ENCODE measurements around the gene KCNH3. TPM values are rescaled to one million over a fixed set of nuclear protein-coding genes. Genes with fewer than 3 reads are reported as not detected.

Gene KCNH3
- total RNA-seq, 2 experiments from 2014 or later = 8.0 to 9.1 TPM

DNA sequence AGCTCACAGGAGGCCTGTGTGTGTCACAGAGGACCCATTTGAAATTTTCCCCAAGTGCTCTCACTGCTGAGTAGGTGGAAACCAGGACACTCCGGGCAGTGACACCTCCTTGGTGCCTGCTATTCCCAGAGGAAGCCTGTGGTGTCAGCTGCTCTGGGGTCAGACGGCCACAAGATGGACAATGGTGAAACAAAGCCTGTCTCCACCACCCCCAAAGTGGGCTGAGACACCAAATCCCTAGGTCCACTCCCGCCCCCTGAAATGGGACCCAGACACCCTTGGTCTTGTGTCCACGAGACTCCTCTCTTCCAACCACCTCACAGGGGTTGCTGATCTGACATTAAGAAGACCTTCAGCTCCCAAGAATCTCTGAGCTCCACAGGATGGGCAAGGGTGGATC is 7.0 kb downstream of the KCNH3 start:
- H3K36me3 Mint-ChIP-seq (ENCODE audit: low read depth) = peaks cover 7% of the 10 kb centered on the region
- H3K4me1 Mint-ChIP-seq (ENCODE audit: low read depth) = peaks cover 27% of the 10 kb centered on the region
- H3K9me3 Mint-ChIP-seq = no peaks in the 10 kb centered on the region
- DNase-seq (no peak), ATAC-seq (no peak)
- intact Hi-C loops (cut with micrococcal nuclease) = no loop called here
- TF ChIP-seq, protein P1, sequence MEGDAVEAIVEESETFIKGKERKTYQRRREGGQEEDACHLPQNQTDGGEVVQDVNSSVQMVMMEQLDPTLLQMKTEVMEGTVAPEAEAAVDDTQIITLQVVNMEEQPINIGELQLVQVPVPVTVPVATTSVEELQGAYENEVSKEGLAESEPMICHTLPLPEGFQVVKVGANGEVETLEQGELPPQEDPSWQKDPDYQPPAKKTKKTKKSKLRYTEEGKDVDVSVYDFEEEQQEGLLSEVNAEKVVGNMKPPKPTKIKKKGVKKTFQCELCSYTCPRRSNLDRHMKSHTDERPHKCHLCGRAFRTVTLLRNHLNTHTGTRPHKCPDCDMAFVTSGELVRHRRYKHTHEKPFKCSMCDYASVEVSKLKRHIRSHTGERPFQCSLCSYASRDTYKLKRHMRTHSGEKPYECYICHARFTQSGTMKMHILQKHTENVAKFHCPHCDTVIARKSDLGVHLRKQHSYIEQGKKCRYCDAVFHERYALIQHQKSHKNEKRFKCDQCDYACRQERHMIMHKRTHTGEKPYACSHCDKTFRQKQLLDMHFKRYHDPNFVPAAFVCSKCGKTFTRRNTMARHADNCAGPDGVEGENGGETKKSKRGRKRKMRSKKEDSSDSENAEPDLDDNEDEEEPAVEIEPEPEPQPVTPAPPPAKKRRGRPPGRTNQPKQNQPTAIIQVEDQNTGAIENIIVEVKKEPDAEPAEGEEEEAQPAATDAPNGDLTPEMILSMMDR (IDR thresholded peaks at IDR 0.05) = no peak
- H3K27ac Mint-ChIP-seq = no peak overlapping the region
- H3K27me3 Mint-ChIP-seq = no peaks in the 10 kb centered on the region
- ChIA-PET POLR2A (interaction anchor here (0.7 to 2.3 kb wide), 2 partner anchors 14 to 31 kb away, joined by 3 to 6 read pairs; no protein-coding TSS in a partner anchor), CTCF (interaction anchor here (1.2 to 2.4 kb wide), 4 partner anchors 32 to 257 kb away, joined by 3 to 6 read pairs (median 5); no protein-coding TSS in a partner anchor)
- H3K4me3 Mint-ChIP-seq = no peak overlapping the region

DNA sequence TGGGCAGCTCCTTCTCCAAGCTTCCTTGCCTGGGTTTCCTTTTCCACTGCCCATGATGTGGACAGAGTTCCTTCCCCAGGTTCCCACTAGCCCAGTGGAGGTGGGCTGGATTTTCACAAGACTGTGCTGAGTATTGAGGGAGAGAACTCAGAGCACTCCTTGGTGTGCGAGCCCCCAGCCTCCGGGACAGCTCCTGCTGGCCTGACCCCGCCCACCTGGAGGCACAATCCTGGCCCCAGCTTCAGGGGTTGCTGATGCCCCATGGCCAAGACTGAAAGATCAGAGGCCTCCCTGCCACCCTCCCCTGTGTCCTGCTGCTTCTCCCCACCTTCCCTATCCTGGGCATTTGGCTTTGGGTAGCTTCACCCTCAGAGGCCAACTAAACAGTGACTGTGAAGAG is 7.7 kb downstream of the KCNH3 start:
- ChIA-PET POLR2A (interaction anchor here (0.7 to 2.3 kb wide), 3 partner anchors 13 to 32 kb away, joined by 3 to 6 read pairs (median 3); no protein-coding TSS in a partner anchor), CTCF (interaction anchor here (1.2 to 2.4 kb wide), 5 partner anchors 21 to 257 kb away, joined by 3 to 6 read pairs (median 5); partner anchors contain the start of gene MCRS1)
- Mint-ChIP-seq H3K4me1 (ENCODE audit: low read depth) (peaks cover 27% of the 10 kb centered on the region), H3K36me3 (ENCODE audit: low read depth) (peaks cover 10% of the 10 kb centered on the region), H3K27me3 (no peaks in the 10 kb centered on the region), H3K4me3 (no peak overlapping the region), H3K27ac (no peak overlapping the region), H3K9me3 (no peaks in the 10 kb centered on the region)
- DNase-seq (no peak), ATAC-seq (no peak)
- TF ChIP-seq, protein P1 (IDR thresholded peaks at IDR 0.05) = no peak
- intact Hi-C loops (cut with micrococcal nuclease) = no loop called here

DNA sequence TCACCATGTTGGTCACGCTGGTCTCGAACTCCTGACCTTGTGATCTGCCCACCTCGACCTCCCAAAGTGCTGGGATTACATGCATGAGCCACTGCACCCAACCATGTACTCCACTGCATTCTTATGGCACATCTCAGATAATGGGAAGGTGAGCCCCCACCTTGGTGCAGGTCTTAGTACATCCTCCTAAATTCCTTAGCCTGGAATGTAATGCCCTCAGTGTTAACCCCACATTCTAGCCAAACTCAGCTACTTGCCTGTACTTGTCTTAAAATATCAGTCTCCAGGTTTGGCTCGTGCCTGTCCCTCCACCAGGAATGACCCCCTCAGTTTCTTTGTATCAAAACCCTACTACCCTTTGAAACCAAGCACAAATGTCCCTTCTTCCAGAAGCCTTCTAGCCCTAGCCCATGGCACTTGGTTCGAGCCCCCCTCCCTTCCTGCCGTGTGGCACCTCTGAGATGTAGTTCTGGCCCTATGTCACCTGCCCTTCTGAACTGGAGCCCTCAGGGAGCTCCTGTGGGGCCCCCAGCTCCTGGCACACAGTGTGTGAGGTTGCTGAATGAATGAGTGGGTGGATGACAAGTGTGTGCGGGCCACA is 8.4 kb downstream of the KCNH3 start:
- intact Hi-C loops (cut with micrococcal nuclease) = no loop called here
- peaks cover 27% of the 10 kb centered on the region for H3K4me1 Mint-ChIP-seq (ENCODE audit: low read depth)
- H3K36me3 Mint-ChIP-seq (ENCODE audit: low read depth) = peaks cover 10% of the 10 kb centered on the region
- DNase-seq (peak; percentile 40), ATAC-seq (peak; percentile 43)
- no peak overlapping the region for H3K4me3 Mint-ChIP-seq
- H3K27ac Mint-ChIP-seq = no peak overlapping the region
- TF ChIP-seq, protein P1 (IDR thresholded peaks at IDR 0.05) = no peak
- no peaks in the 10 kb centered on the region for H3K9me3 Mint-ChIP-seq
- H3K27me3 Mint-ChIP-seq = no peaks in the 10 kb centered on the region
- ChIA-PET CTCF (interaction anchor here (0.7 to 2.4 kb wide), 6 partner anchors 11 to 258 kb away, joined by 3 to 6 read pairs (median 3); partner anchors contain the start of gene MCRS1), POLR2A (interaction anchor here (0.8 to 2.3 kb wide), 2 partner anchors 13 to 17 kb away, joined by 3 to 6 read pairs; no protein-coding TSS in a partner anchor)

- CTCF ChIA-PET = interaction anchor here (0.8 to 1.3 kb wide), 2 partner anchors 9 to 12 kb away, joined by 3 read pairs; no protein-coding TSS in a partner anchor
- DNase-seq (no peak), ATAC-seq (peak; percentile 34)
- peak overlapping the region; percentile 78 for H3K4me3 Mint-ChIP-seq
- peak overlapping the region; percentile 64 for H3K27ac Mint-ChIP-seq
- H3K27me3 Mint-ChIP-seq = no peaks in the 10 kb centered on the region
- no peaks in the 10 kb centered on the region for H3K9me3 Mint-ChIP-seq
- POLR2A ChIA-PET = interaction anchor here (0.9 to 3.0 kb wide), 2 partner anchors 19 to 182 kb away, joined by 5 to 14 read pairs; partner anchors contain the start of gene SPATS2
- TF ChIP-seq, protein P1 (IDR thresholded peaks at IDR 0.05) = no peak
- intact Hi-C loops (cut with micrococcal nuclease) = no loop called here
- peaks cover 24% of the 10 kb centered on the region for H3K4me1 Mint-ChIP-seq (ENCODE audit: low read depth)
- H3K36me3 Mint-ChIP-seq (ENCODE audit: low read depth) = peaks cover 10% of the 10 kb centered on the region
Measured at GRCh38 chr12:49548481-49548821, 9.6 kb downstream of the KCNH3 start.

Measured in activated CD8-positive, alpha-beta T cell treated with anti-CD3 and anti-CD28 coated beads for 36 hours (primary cell).